IPS DF 6.9 (cell line): ENCODE data around the gene AFF3.
"Not testable (repeated sequence)": the region's sequence is repeated elsewhere in the genome, so short reads cannot be mapped to it uniquely, and the experiment has no call there.

ENCODE experiments used
- DNase-seq: peaks from one replicate; pipeline ENCODE4 v3.0.0-alpha.2; 2013; ENCODE audit warnings: low read depth, low spot score
- H3K27ac ChIP-seq: one replicate; pipeline ENCODE4 v1.5.1; 2013; ENCODE audit warnings: low read length, control low read depth
- H3K27me3 ChIP-seq: 2 replicates; pipeline ENCODE4 v1.6.1; 2013; ENCODE audit warnings: mild to moderate bottlenecking, low read length; ENCODE audit not compliant: control insufficient read depth, insufficient read depth
- H3K36me3 ChIP-seq: 2 replicates; pipeline ENCODE4 v1.6.1; 2013; ENCODE audit warnings: low read length; ENCODE audit not compliant: control insufficient read depth, insufficient read depth
- H3K4me1 ChIP-seq: 2 replicates; pipeline ENCODE4 v1.6.1; 2013; ENCODE audit warnings: low read length; ENCODE audit not compliant: control insufficient read depth, insufficient read depth
- H3K4me3 ChIP-seq: 2 replicates; pipeline ENCODE4 v1.5.1; 2013; ENCODE audit warnings: mild to moderate bottlenecking, low read length
- H3K9me3 ChIP-seq: 2 replicates; pipeline ENCODE4 v1.6.1; 2013; ENCODE audit warnings: low read length, inconsistent platforms; ENCODE audit not compliant: control insufficient read depth, insufficient read depth
- WGBS: extraction: QIAGEN DNeasy Blood & Tissue Kit; methylation state at CpG from one replicate; pipeline ENCODE4 v1.1.7; 2013; ENCODE audit warnings: mixed read lengths, missing lambda C conversion rate; ENCODE audit not compliant: insufficient read length, insufficient coverage; 5-methylcytosine and 5-hydroxymethylcytosine counted together

The AFF3 gene

GRCh38 chr2:99520195-99520594 is 622.2 kb downstream of the AFF3 start:
- WGBS, result no CpG with 5 or more reads among the region's 4 CpGs
- Histone ChIP-seq H3K27me3 (no peaks in the 10 kb centered on the region), H3K27ac (no peak overlapping the region), H3K4me1 (no peaks in the 10 kb centered on the region), H3K4me3 (no peak overlapping the region), H3K9me3 (no peaks in the 10 kb centered on the region), H3K36me3 (no peaks in the 10 kb centered on the region)
- DNase-seq, result no peak

DNA sequence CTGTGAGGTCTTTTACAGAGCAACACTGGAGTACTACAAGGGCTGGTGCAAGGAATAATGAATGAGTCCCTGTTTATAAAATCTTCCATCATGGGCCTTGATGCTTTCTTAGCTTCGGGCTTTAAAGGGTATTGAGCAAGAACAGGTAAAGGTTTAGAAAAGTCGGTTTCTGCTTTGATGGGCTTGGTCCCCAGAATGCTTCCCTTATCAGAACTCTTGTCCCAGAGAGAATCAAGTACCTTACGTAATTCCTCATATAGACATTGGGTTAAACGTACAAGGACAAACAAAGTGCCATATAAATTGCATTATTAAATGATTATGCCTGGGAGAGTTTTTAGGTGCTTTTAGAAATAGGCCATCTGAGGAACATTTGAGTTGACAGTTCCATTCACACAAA is 628.0 kb downstream of the AFF3 start:
- Histone ChIP-seq H3K4me3 (no peak overlapping the region), H3K9me3 (no peaks in the 10 kb centered on the region), H3K27me3 (no peaks in the 10 kb centered on the region), H3K4me1 (no peaks in the 10 kb centered on the region), H3K27ac (no peak overlapping the region), H3K36me3 (no peaks in the 10 kb centered on the region)
- no CpG with 5 or more reads among the region's 4 CpGs for WGBS
- no peak for DNase-seq

DNA sequence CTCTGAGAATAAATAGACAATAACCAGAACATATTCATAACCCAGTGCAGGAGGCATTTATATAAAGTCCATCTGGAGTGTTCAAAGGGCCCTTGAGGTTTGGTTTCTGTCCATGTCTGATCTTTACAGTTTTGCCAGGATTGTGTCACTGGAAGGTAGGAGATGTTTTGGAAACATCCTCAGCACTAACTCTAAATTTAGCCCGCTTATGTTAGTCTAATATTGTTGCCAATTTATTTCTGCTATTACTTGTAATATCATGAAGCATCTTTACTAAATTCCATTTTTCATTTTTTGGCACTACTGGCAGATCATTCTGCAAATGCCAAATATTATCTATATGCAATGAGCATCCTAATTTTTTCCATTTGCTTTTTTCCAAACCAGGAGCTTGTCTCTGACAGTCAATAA is 630.2 kb downstream of the AFF3 start:
- no peaks in the 10 kb centered on the region for H3K27me3 ChIP-seq
- no peaks in the 10 kb centered on the region for H3K4me1 ChIP-seq
- WGBS, result no CpG with 5 or more reads among the region's 1 CpG
- no peak for DNase-seq
- H3K9me3 ChIP-seq, result no peaks in the 10 kb centered on the region
- no peak overlapping the region for H3K4me3 ChIP-seq
- no peaks in the 10 kb centered on the region for H3K36me3 ChIP-seq
- H3K27ac ChIP-seq, result no peak overlapping the region

- H3K4me1 ChIP-seq, result no peaks in the 10 kb centered on the region
- H3K9me3 ChIP-seq, result no peaks in the 10 kb centered on the region
- no peak for DNase-seq
- WGBS, result no CpG with 5 or more reads among the region's 4 CpGs
- H3K36me3 ChIP-seq, result no peaks in the 10 kb centered on the region
- H3K4me3 ChIP-seq, result no peak overlapping the region
- H3K27me3 ChIP-seq, result 0 out of 2 replicates have a peak, but pooled peaks cover 2% of the 10 kb centered on the region
- H3K27ac ChIP-seq, result no peak overlapping the region
These were observed 633.0 kb downstream of the AFF3 start for GRCh38 chr2:99509387-99509786.

- Histone ChIP-seq H3K27ac (no peak overlapping the region), H3K4me3 (no peak overlapping the region), H3K36me3 (no peaks in the 10 kb centered on the region), H3K4me1 (no peaks in the 10 kb centered on the region), H3K27me3 (0 out of 2 replicates have a peak, but pooled peaks cover 2% of the 10 kb centered on the region), H3K9me3 (no peaks in the 10 kb centered on the region)
- no CpG with 5 or more reads among the region's 7 CpGs for WGBS
- no peak for DNase-seq
These were observed 634.2 kb downstream of the AFF3 start for GRCh38 chr2:99507937-99508818.

GRCh38 chr2:99504844-99505584 is 637.4 kb downstream of the AFF3 start:
- WGBS, result no CpG with 5 or more reads among the region's 4 CpGs
- 0 out of 2 replicates have a peak, but pooled peaks cover 2% of the 10 kb centered on the region for H3K27me3 ChIP-seq
- H3K4me1 ChIP-seq, result no peaks in the 10 kb centered on the region
- H3K4me3 ChIP-seq, result no peak overlapping the region
- no peaks in the 10 kb centered on the region for H3K36me3 ChIP-seq
- no peak for DNase-seq
- no peak overlapping the region for H3K27ac ChIP-seq
- no peaks in the 10 kb centered on the region for H3K9me3 ChIP-seq

- not testable (repeated sequence) for H3K36me3 ChIP-seq, DNase-seq, H3K27me3 ChIP-seq, H3K4me3 ChIP-seq, H3K9me3 ChIP-seq, H3K27ac ChIP-seq, H3K4me1 ChIP-seq
- WGBS, result no CpG with 5 or more reads among the region's 8 CpGs
These were observed 638.6 kb downstream of the AFF3 start for GRCh38 chr2:99503662-99504416.

DNA sequence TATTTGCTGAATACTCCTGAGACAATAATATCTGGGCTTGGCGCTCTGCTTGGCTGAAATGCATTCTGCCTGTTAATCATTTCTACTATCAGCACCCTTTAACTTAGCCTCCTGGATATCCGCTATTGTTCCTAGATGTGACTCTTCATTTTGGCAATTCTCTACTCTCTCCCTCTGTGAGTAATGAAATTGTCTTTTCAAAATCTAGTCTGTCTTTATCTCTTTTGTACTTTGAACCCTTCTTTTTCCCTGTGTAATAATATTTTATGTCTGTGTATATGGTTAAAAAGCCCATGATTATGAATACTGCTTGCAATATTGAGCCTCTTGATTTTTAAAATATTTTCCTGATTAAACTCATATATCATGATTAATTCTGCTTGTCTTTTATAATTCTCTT is 646.4 kb downstream of the AFF3 start:
- no peaks in the 10 kb centered on the region for H3K9me3 ChIP-seq
- WGBS, result no CpG with 5 or more reads among the region's 2 CpGs
- H3K4me3 ChIP-seq, result no peak overlapping the region
- H3K27me3 ChIP-seq, result no peaks in the 10 kb centered on the region
- H3K4me1 ChIP-seq, result no peaks in the 10 kb centered on the region
- no peak overlapping the region for H3K27ac ChIP-seq
- no peaks in the 10 kb centered on the region for H3K36me3 ChIP-seq
- DNase-seq, result no peak
